Parathyroid adenoma (tissue), 2 donors: Measurements from ENCODE around the gene KLF6.

Source experiments
- H2AFZ ChIP-seq: fragments of 300-600 bp; sonication (generic); one replicate; pipeline ENCODE4 v1.7.0; 2017; ENCODE audit warnings: antibody characterized with exemption, mild to moderate bottlenecking
- H3K27ac ChIP-seq: fragments of 300-600 bp; sonication (generic); one replicate; pipeline ENCODE4 v1.7.0; 2017
- H3K27me3 ChIP-seq: fragments of 300-600 bp; sonication (generic); one replicate; pipeline ENCODE4 v1.7.0; 2017; ENCODE audit warnings: low read length; ENCODE audit not compliant: control insufficient read depth, insufficient read depth
- H3K36me3 ChIP-seq: fragments of 300-600 bp; sonication (generic); one replicate; pipeline ENCODE4 v1.7.0; 2017; ENCODE audit warnings: low read length; ENCODE audit not compliant: control insufficient read depth, insufficient read depth
- H3K4me1 ChIP-seq: fragments of 300-600 bp; sonication (generic); one replicate; pipeline ENCODE4 v1.7.0; 2017; ENCODE audit warnings: control low read depth
- H3K4me2 ChIP-seq: fragments of 300-600 bp; sonication (generic); one replicate; pipeline ENCODE4 v1.7.0; 2017; ENCODE audit warnings: low read length
- H3K4me3 ChIP-seq: fragments of 300-600 bp; sonication (generic); one replicate; pipeline ENCODE4 v1.7.0; 2017; ENCODE audit warnings: low read depth, low read length
- H3K79me2 ChIP-seq: fragments of 300-600 bp; sonication (generic); one replicate; pipeline ENCODE4 v1.7.0; 2017; ENCODE audit warnings: control low read depth
- H3K9ac ChIP-seq: fragments of 300-600 bp; sonication (generic); one replicate; pipeline ENCODE4 v1.7.0; 2017; ENCODE audit warnings: mild to moderate bottlenecking
- H3K9me3 ChIP-seq: fragments of 300-600 bp; sonication (generic); one replicate; pipeline ENCODE4 v1.7.0; 2017; ENCODE audit warnings: low read length; ENCODE audit not compliant: control insufficient read depth
- TF ChIP-seq, protein P1 (sequence below): fragments of 300-600 bp; sonication (generic); IDR thresholded peaks from one replicate; pipeline ENCODE4 v1.7.0; 2017; ENCODE audit warnings: antibody characterized with exemption, mild to moderate bottlenecking
- donor health status: primary hyperparathyroidism.

The KLF6 gene

DNA sequence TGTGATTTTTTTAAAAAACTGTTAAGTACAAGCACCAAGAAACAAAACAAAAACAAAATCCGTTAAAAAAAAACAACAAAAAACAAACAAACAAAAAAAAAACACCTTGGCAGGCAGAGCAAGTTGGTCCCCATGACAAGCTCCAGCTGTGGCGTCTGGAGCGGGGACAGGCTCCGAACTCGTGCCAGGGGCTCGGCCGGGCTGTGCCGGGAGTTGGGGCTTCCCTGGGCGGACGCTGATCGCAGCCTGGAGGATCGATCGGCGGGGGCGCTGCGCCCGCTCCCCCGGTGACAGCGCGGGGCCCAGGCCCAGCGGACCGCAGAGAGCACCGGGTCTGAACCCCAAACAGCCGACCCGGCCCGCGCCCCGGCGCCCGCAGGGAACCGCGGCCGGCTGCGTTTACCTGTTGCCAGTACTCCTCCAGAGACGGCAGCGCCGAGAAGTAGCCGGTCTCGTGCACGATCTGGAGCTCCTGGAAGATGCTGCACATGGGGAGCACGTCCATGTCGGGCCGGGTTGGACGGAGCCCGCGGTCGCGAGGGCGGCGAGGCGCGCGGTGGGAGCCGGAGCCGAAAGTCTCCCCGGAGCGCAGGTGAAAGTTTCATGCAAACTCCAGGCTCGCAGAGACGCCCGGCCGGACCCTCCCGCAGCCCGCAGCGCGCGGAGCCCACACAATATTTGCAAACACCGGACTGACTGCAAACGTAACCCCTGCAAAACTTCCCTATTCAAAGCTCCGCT is at the start of gene KLF6:
TSS of gene KLF6 (minus strand) at position 700 of the 741 bp plus-strand sequence. CDS start at position 505, 195 bp downstream.
- Histone ChIP-seq H3K27ac (peak within 1 kb of the TSS; percentile 99), H3K36me3 (no peaks in the 10 kb centered on the region), H3K9ac (peak within 1 kb of the TSS; percentile 99), H3K9me3 (no peaks in the 10 kb centered on the region), H3K79me2 (peaks cover 4% of the 10 kb centered on the region), H3K4me3 (peak within 1 kb of the TSS; percentile 93), H3K4me2 (peak within 1 kb of the TSS; percentile 99), H3K4me1 (no peaks in the 10 kb centered on the region), H3K27me3 (no peaks in the 10 kb centered on the region), H2AFZ (peak within 1 kb of the TSS; percentile 84)
- TF ChIP-seq, protein P1, sequence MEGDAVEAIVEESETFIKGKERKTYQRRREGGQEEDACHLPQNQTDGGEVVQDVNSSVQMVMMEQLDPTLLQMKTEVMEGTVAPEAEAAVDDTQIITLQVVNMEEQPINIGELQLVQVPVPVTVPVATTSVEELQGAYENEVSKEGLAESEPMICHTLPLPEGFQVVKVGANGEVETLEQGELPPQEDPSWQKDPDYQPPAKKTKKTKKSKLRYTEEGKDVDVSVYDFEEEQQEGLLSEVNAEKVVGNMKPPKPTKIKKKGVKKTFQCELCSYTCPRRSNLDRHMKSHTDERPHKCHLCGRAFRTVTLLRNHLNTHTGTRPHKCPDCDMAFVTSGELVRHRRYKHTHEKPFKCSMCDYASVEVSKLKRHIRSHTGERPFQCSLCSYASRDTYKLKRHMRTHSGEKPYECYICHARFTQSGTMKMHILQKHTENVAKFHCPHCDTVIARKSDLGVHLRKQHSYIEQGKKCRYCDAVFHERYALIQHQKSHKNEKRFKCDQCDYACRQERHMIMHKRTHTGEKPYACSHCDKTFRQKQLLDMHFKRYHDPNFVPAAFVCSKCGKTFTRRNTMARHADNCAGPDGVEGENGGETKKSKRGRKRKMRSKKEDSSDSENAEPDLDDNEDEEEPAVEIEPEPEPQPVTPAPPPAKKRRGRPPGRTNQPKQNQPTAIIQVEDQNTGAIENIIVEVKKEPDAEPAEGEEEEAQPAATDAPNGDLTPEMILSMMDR = no peak

DNA sequence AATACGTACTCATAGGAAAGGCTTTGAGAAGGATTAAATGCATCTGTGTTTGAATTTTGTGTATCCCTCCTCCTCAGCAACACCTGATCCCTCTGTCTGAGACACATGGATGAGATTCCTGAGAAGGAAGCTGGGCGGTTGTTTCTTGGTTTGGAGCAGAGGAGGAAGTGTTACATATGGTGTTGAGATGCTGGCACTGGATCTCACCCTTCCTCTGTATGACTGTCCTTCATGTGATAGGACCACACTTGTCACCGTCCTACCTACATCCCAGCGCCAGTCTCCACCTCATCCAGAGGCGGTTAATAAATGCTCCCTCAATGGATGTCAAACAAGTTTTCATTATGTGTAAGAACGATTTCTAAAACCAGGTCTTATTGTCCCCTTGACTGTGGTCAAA is 49.4 kb upstream of the KLF6 start:
- TF ChIP-seq, protein P1 = no peak
- Histone ChIP-seq H3K9me3 (no peaks in the 10 kb centered on the region), H3K4me1 (no peaks in the 10 kb centered on the region), H2AFZ (no peak overlapping the region), H3K36me3 (no peaks in the 10 kb centered on the region), H3K4me2 (no peak overlapping the region), H3K27me3 (no peaks in the 10 kb centered on the region), H3K4me3 (no peak overlapping the region), H3K9ac (no peak overlapping the region), H3K27ac (no peak overlapping the region), H3K79me2 (no peaks in the 10 kb centered on the region)

GRCh38 chr10:3833046-3833445 is 48.0 kb upstream of the KLF6 start:
- Histone ChIP-seq H3K36me3 (no peaks in the 10 kb centered on the region), H3K79me2 (no peaks in the 10 kb centered on the region), H3K4me3 (no peak overlapping the region), H3K4me2 (no peak overlapping the region), H2AFZ (no peak overlapping the region), H3K9ac (no peak overlapping the region), H3K4me1 (peaks cover 5% of the 10 kb centered on the region), H3K27ac (no peak overlapping the region), H3K9me3 (no peaks in the 10 kb centered on the region), H3K27me3 (no peaks in the 10 kb centered on the region)
- TF ChIP-seq, protein P1 = no peak

GRCh38 chr10:3832022-3832786 is 47.2 kb upstream of the KLF6 start:
- Histone ChIP-seq H3K36me3 (no peaks in the 10 kb centered on the region), H3K27ac (no peak overlapping the region), H3K4me2 (no peak overlapping the region), H3K27me3 (no peaks in the 10 kb centered on the region), H3K4me3 (no peak overlapping the region), H3K79me2 (no peaks in the 10 kb centered on the region), H3K4me1 (peaks cover 5% of the 10 kb centered on the region), H3K9me3 (no peaks in the 10 kb centered on the region), H2AFZ (no peak overlapping the region), H3K9ac (no peak overlapping the region)
- TF ChIP-seq, protein P1 = no peak
